NT2/D1 (cell line): ENCODE results near the gene JAKMIP3.
A peak's percentile ranks its signal among the peaks of the same experiment; 100 is the strongest.

Experiments used
- DNase-seq: peaks from one replicate; pipeline ENCODE4 v3.0.0-alpha.2; 2011; ENCODE audit warnings: low read depth, low spot score
- H3K27me3 ChIP-seq: 2 replicates; pipeline ENCODE4 v1.6.0; 2011; ENCODE audit warnings: mild to moderate bottlenecking; ENCODE audit not compliant: insufficient read length, insufficient read depth
- H3K36me3 ChIP-seq: 2 replicates; pipeline ENCODE4 v1.6.1; 2011; ENCODE audit warnings: mild to moderate bottlenecking, low read length, mixed read lengths; ENCODE audit not compliant: insufficient read depth, insufficient read length
- H3K4me1 ChIP-seq: 2 replicates; pipeline ENCODE4 v1.5.1; 2011; ENCODE audit not compliant: insufficient read depth, insufficient read length
- H3K4me3 ChIP-seq: 2 replicates; pipeline ENCODE4 v1.5.1; 2011; ENCODE audit warnings: low read depth; ENCODE audit not compliant: insufficient read length
- H3K9ac ChIP-seq: 2 replicates; pipeline ENCODE4 v1.6.0; 2011; ENCODE audit warnings: low read depth; ENCODE audit not compliant: insufficient read length
- H3K9me3 ChIP-seq: 2 replicates; pipeline ENCODE4 v1.5.1; 2011; ENCODE audit warnings: mild to moderate bottlenecking, low read length; ENCODE audit not compliant: insufficient read depth
- SUZ12 ChIP-seq: IDR thresholded peaks from 2 replicates; pipeline ENCODE4 v1.6.1; 2011; ENCODE audit not compliant: insufficient read length, insufficient read depth; ENCODE audit errors: extremely low read depth
- YY1 ChIP-seq: IDR thresholded peaks from 2 replicates; pipeline ENCODE4 v1.6.1; 2011; ENCODE audit not compliant: insufficient read length, insufficient read depth
- ZNF274 ChIP-seq: IDR thresholded peaks from 2 replicates; pipeline ENCODE4 v1.6.1; 2011; ENCODE audit warnings: mild to moderate bottlenecking, low read depth, low read length

JAKMIP3 gene

GRCh38 chr10:132036153-132036886 lies 29.4 kb upstream of the JAKMIP3 start:
- H3K9ac ChIP-seq, result peak overlapping the region; percentile 50
- peaks cover 5% of the 10 kb centered on the region for H3K4me1 ChIP-seq
- peaks cover 46% of the 10 kb centered on the region for H3K27me3 ChIP-seq
- H3K4me3 ChIP-seq, result peak overlapping the region; percentile 45
- no peaks in the 10 kb centered on the region for H3K9me3 ChIP-seq
- DNase-seq, result no peak
- H3K36me3 ChIP-seq, result no peaks in the 10 kb centered on the region
- no peak for TF ChIP-seq ZNF274

- TF ChIP-seq YY1 (no peak), ZNF274 (no peak), SUZ12 (no peak)
- H3K4me3 ChIP-seq, result peak overlapping the region; percentile 32
- H3K4me1 ChIP-seq, result peaks cover 5% of the 10 kb centered on the region
- no peaks in the 10 kb centered on the region for H3K36me3 ChIP-seq
- peaks cover 46% of the 10 kb centered on the region for H3K27me3 ChIP-seq
- peak; percentile 33 for DNase-seq
- no peaks in the 10 kb centered on the region for H3K9me3 ChIP-seq
- peak overlapping the region; percentile 50 for H3K9ac ChIP-seq
Measured at GRCh38 chr10:132036887-132037675, 28.7 kb upstream of the JAKMIP3 start.

GRCh38 chr10:132037676-132037975 lies 28.1 kb upstream of the JAKMIP3 start:
- peaks cover 46% of the 10 kb centered on the region for H3K27me3 ChIP-seq

GRCh38 chr10:132039371-132039770 lies 26.4 kb upstream of the JAKMIP3 start:
- Histone ChIP-seq H3K4me3 (no peak overlapping the region), H3K9me3 (no peaks in the 10 kb centered on the region), H3K4me1 (peaks cover 5% of the 10 kb centered on the region), H3K9ac (no peak overlapping the region), H3K36me3 (no peaks in the 10 kb centered on the region), H3K27me3 (peaks cover 31% of the 10 kb centered on the region)
- no peak for TF ChIP-seq SUZ12
- TF ChIP-seq ZNF274, result no peak
- TF ChIP-seq YY1, result no peak
- no peak for DNase-seq

More at GRCh38 chr10:132037676-132037975, 28.1 kb upstream of the JAKMIP3 start:
- DNase-seq, result peak; percentile 20
- Histone ChIP-seq H3K9ac (peak overlapping the region; percentile 50), H3K9me3 (no peaks in the 10 kb centered on the region), H3K4me3 (peak overlapping the region; percentile 32), H3K4me1 (peaks cover 5% of the 10 kb centered on the region), H3K36me3 (no peaks in the 10 kb centered on the region)
- no peak for TF ChIP-seq SUZ12
- no peak for TF ChIP-seq YY1
- TF ChIP-seq ZNF274, result no peak

GRCh38 chr10:132040046-132040445 lies 25.7 kb upstream of the JAKMIP3 start:
- H3K4me3 ChIP-seq, result no peak overlapping the region
- H3K9ac ChIP-seq, result no peak overlapping the region
- TF ChIP-seq ZNF274 (no peak), YY1 (no peak), SUZ12 (no peak)
- H3K27me3 ChIP-seq, result peaks cover 25% of the 10 kb centered on the region
- no peaks in the 10 kb centered on the region for H3K9me3 ChIP-seq
- peaks cover 5% of the 10 kb centered on the region for H3K4me1 ChIP-seq
- H3K36me3 ChIP-seq, result no peaks in the 10 kb centered on the region
- DNase-seq, result no peak

- no peak overlapping the region for H3K9ac ChIP-seq
- no peaks in the 10 kb centered on the region for H3K9me3 ChIP-seq
- no peaks in the 10 kb centered on the region for H3K36me3 ChIP-seq
- DNase-seq, result no peak
- H3K4me1 ChIP-seq, result peaks cover 3% of the 10 kb centered on the region
- H3K4me3 ChIP-seq, result no peak overlapping the region
- H3K27me3 ChIP-seq, result peaks cover 12% of the 10 kb centered on the region
- TF ChIP-seq YY1, result no peak
- TF ChIP-seq ZNF274, result no peak
- no peak for TF ChIP-seq SUZ12
Measured at GRCh38 chr10:132041340-132041739, 24.4 kb upstream of the JAKMIP3 start.

GRCh38 chr10:132043861-132044695 lies 21.7 kb upstream of the JAKMIP3 start:
- no peaks in the 10 kb centered on the region for H3K27me3 ChIP-seq
- DNase-seq, result no peak
- TF ChIP-seq SUZ12 (no peak), YY1 (no peak), ZNF274 (no peak)
- no peak overlapping the region for H3K4me3 ChIP-seq
- H3K36me3 ChIP-seq, result no peaks in the 10 kb centered on the region
- no peak overlapping the region for H3K9ac ChIP-seq
- no peaks in the 10 kb centered on the region for H3K4me1 ChIP-seq
- no peaks in the 10 kb centered on the region for H3K9me3 ChIP-seq
